Measurements from ENCODE around the gene PDGFRB.

DNA sequence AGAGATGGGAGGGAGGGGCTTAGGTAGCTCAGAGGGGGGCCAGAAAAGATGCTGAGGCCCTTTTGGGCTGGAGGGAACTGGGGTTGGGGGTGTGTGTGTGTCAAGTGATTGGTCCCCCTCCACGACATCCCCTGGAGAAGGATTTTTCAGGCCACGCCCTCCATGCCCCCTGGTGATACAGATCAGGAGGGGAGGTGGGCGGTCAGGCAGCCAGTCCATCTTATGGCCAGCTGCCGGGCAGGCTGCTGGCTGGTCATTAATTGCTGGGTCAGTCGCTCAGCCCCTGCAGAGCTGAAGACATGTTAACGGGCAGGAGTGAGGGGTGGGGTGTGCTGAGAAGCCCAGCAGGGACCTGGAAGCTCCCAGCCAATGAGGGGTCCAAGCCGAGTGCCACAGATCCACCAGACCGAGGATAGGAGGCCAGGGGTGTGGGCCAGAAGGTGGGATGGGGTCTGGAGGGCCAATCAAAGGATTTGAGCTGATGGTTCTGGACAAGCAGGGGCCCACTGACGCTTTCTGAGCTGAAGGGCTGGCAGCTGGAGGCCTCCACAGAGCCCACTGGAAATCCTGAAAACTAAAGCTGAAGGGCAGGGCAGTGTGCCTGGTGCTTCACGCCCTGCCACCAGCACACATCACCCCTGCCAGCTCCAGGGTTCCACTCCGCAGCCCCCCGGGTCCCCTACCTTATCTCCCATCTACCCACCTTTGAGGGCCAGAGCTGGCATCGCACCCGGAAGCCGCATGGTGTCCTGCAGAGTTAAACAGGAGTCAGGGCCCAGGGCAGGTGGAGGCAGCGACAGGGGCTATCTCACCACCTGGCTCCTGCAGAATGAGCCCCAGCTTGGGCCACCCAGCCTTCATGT lies 19.1 kb downstream of the PDGFRB start:
- TF ChIP-seq CTCF (IDR thresholded peaks at IDR 0.05; ENCODE audit: low read depth, low read length, missing input control), result no peak
- TF ChIP-seq REST (IDR thresholded peaks at IDR 0.05), result no peak
- no peak for TF ChIP-seq FOXA1 (IDR thresholded peaks at IDR 0.05)
